Right lobe of liver (tissue), 6 donors: ENCODE data around the gene LSS. TPM values are rescaled to one million over a fixed set of nuclear protein-coding genes. Genes with fewer than 3 reads are reported as not detected.
A peak's percentile ranks its signal among the peaks of the same experiment; 100 is the strongest.
"Not testable (repeated sequence)": the region's sequence is repeated elsewhere in the genome, so short reads cannot be mapped to it uniquely, and the experiment has no call there.

Experiments used
- ATAC-seq, 4 donors: fragments of 200-7000 bp; cut with Tn5 transposase; one replicate each; pipeline ENCODE4 v1.9.1; 2020; ENCODE audit warnings: mild to moderate bottlenecking in 4 of 4, moderate library complexity in 4 of 4
- DNase-seq, 3 donors: peaks; one replicate each; pipeline ENCODE4 v3.0.0-alpha.2; 2020
- H3K27ac ChIP-seq, 3 donors: fragments of 200-600 bp; one replicate each; pipeline ENCODE4 v1.8.0; 2022
- H3K27me3 ChIP-seq, 2 donors: fragments of 200-600 bp; one replicate each; pipeline ENCODE4 v1.8.0; 2022
- H3K36me3 ChIP-seq, 4 donors: fragments of 200-600 bp; sonication (generic) in 1 of 4; one replicate each; pipeline versions ENCODE4 v1.5.1 to v1.8.0; 2017 to 2022; ENCODE audit warnings: control low read depth in 1 of 4
- H3K4me1 ChIP-seq, 4 donors: fragments of 200-600 bp; sonication (generic) in 1 of 4; one replicate each; pipeline versions ENCODE4 v1.5.1 to v1.8.0; 2017 to 2022; ENCODE audit warnings: control low read depth in 1 of 4
- H3K4me3 ChIP-seq, 3 donors: fragments of 200-600 bp; one replicate each; pipeline ENCODE4 v1.8.0; 2022
- H3K9me3 ChIP-seq, 4 donors: fragments of 200-600 bp; sonication (generic) in 1 of 4; one replicate each; pipeline versions ENCODE4 v1.5.1 to v1.8.0; 2017 to 2022; ENCODE audit warnings: control low read depth in 1 of 4
- CTCF ChIP-seq, 4 donors: fragments of 200-600 bp in 3 of 4; fragments of 450-650 bp in 1 of 4; IDR thresholded peaks; one replicate each; pipeline versions ENCODE4 v1.5.1 to v1.8.0; 2016 to 2022; ENCODE audit warnings: antibody characterized with exemption in 4 of 4, mild to moderate bottlenecking in 2 of 4
- POLR2A ChIP-seq: fragments of 450-650 bp; IDR thresholded peaks from one replicate; pipeline ENCODE4 v1.6.1; 2017; ENCODE audit warnings: antibody characterized with exemption, mild to moderate bottlenecking
- WGBS: methylation state at CpG from one replicate; pipeline ENCODE4 v1.1.6; 2018; ENCODE audit warnings: low coverage, low lambda C conversion rate; ENCODE audit not compliant: insufficient coverage; ENCODE audit errors: missing lambda C conversion rate; 5-methylcytosine and 5-hydroxymethylcytosine counted together
- intact Hi-C, 2 donors: fragments of 100-400 bp; cut with DNase I; formaldehyde crosslinking; loops; one replicate each; pipeline versions ENCODE4 v1.11.2 to v1.14.1; 2022
- total RNA-seq, 6 experiments: library from RNA; depleted of rRNA in 2 of 6; stranded (reverse); fragments of >200 nt in 2 of 6; fragmentation: NEBNext Ultra II Directional in 3 of 6; extraction: Animal tissue kit (Norgen Biotek cat#: 25700) in 3 of 6; gene quantifications; one replicate each; pipeline versions ENCODE4 v1.1.0 to v1.2.4, GENCODE V29; 2016 to 2023
- donor health status: DM: no; HTN: yes; CAD: no.
- donor health status: DM: no; HTN: no; CAD: no.
- donor health status: DM: no; HTN: no; CAD: no.
- donor health status: DM: no; HTN: yes; CAD: no.
- donor health status: DM: no; HTN: yes; CAD: no.

LSS gene
- total RNA-seq, 6 experiments from 2014 or later: 37.0 to 103 (median 59.6) TPM

DNA sequence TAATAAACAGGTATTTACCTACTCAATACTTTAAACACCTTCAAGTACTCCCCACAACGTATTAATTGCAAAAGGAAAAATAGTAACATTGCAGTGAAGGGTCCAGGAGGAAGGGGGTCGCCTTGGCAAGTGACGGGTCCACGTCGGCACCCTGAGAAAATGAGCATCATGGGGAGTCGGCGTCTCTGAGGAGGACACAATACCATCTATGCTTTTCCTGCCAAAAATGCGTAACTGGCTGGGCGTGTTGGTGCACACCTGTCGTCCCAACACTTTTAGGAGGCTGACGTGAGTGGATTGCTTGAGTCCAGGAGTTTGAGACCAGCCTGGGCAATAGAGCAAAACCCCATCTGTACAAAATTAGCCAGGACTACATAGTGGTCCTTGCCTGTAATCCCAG, 80.5 kb downstream of the LSS start:
- TF ChIP-seq CTCF (IDR thresholded peaks at IDR 0.05) (no peak), POLR2A (no peak)
- WGBS: 87% methylated on average over 5 of the region's 11 CpGs
- H3K9me3 ChIP-seq: no peaks in the 10 kb centered on the region
- ATAC-seq (no peak), DNase-seq (no peak)
- H3K36me3 ChIP-seq: peaks cover 0 to 83% (median 39%) of the 10 kb centered on the region in 4 donors
- H3K4me3 ChIP-seq: no peak overlapping the region
- peaks cover 0 to 27% (median 0%) of the 10 kb centered on the region in 4 donors for H3K4me1 ChIP-seq
- intact Hi-C loops: no loop called here
- H3K27ac ChIP-seq: no peak overlapping the region
- H3K27me3 ChIP-seq: no peaks in the 10 kb centered on the region

- intact Hi-C loops, H3K27ac ChIP-seq, H3K27me3 ChIP-seq, H3K9me3 ChIP-seq, H3K4me3 ChIP-seq: not testable (repeated sequence)
- peaks cover 0 to 84% (median 38%) of the 10 kb centered on the region in 4 donors for H3K36me3 ChIP-seq
- peaks cover 0 to 20% (median 0%) of the 10 kb centered on the region in 4 donors for H3K4me1 ChIP-seq
- 72% methylated on average over 11 of the region's 12 CpGs for WGBS
- peak; percentile 42 to 49 (median 47) for DNase-seq
- peak in 1 of 4 donors; percentile 23 for ATAC-seq
- peak; percentile 22 to 34 (median 24) for TF ChIP-seq CTCF (IDR thresholded peaks at IDR 0.05)
These were observed 81.1 kb downstream of the LSS start for GRCh38 chr21:46147429-46147828.

DNA sequence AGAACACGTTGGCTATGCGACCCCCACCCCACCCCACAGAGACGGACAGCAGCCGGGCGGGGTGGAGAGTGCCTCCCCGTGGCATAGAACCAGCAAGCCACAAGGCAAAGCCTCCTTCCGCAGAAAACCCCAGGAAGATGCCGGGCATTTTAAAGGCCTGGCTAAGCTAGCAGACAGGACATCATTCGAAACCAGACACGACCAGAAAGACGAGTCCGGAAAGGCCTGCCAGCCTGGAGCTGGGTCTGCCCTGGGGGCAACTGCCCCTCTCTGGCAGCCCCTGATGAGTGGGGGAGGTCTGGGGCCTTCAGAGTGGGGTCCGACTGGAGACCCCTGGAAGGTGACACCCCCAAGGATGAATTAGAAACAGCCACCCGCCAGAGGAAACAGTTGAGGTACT, 81.7 kb downstream of the LSS start:
- intact Hi-C loops: no loop called here
- DNase-seq (peak in 1 of 3 donors; percentile 27), ATAC-seq (no peak)
- TF ChIP-seq POLR2A: no peak
- H3K9me3 ChIP-seq: no peaks in the 10 kb centered on the region
- 89% methylated on average over 3 of the region's 14 CpGs for WGBS
- H3K27me3 ChIP-seq: no peaks in the 10 kb centered on the region
- H3K4me3 ChIP-seq: no peak overlapping the region
- H3K36me3 ChIP-seq: peaks cover 0 to 86% (median 38%) of the 10 kb centered on the region in 4 donors
- no peak overlapping the region for H3K27ac ChIP-seq
- H3K4me1 ChIP-seq: peaks cover 0 to 15% (median 0%) of the 10 kb centered on the region in 4 donors

DNA sequence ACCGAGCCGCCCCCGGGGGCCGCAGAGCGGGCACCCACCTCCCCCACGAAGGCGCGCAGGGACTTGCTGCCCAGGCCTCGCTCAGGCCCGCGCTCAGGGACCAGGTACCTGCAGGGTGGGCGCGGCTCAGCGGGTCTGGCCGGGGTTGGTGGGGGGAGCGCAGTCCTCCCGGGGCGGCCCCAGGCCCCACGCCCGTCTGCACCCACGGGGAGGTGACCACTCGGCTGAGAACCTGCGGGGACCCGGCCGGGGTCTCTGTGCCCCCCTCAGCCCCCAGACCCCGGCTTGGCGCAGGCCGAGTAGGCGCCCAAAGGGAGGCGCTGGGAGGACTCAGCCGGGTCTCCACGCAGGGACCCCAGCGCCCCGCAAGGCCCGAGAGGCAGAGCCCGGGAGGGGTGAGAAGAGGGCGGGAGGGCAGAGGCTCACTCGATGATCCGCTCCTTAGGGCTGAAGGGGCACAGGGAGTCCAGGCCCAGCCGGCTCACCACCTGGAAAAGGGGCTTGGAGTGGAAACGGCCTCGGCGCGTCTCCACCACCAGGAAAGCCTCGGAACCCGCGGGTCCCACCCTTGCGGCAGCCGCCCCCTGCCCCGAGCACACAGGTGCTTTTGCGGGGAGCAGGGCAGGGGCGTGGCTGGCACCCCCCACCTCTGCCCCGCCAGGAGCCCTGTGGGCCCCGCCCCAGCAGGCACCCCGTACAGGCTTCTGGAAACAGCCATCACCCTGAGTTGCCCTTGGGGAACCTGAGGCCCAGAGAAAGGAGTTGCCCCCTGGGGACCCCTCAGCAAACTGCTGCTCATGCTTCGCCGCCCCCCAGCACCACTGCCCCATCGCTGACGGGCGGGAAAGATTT, 82.5 kb downstream of the LSS start:
- WGBS: 100% methylated on average over 4 of the region's 60 CpGs
- peak in 1 of 4 donors; percentile 1 for ATAC-seq
- no peak for TF ChIP-seq POLR2A
- no peak for TF ChIP-seq CTCF (IDR thresholded peaks at IDR 0.05)
- DNase-seq: peak; percentile 16 to 56 (median 48)
- H3K27ac ChIP-seq: no peak overlapping the region
- H3K4me1 ChIP-seq: peaks cover 0 to 8% (median 0%) of the 10 kb centered on the region in 4 donors
- H3K27me3 ChIP-seq: no peaks in the 10 kb centered on the region
- intact Hi-C loops: no loop called here
- H3K9me3 ChIP-seq: no peaks in the 10 kb centered on the region
- peaks cover 0 to 86% (median 39%) of the 10 kb centered on the region in 4 donors for H3K36me3 ChIP-seq
- H3K4me3 ChIP-seq: no peak overlapping the region

DNA sequence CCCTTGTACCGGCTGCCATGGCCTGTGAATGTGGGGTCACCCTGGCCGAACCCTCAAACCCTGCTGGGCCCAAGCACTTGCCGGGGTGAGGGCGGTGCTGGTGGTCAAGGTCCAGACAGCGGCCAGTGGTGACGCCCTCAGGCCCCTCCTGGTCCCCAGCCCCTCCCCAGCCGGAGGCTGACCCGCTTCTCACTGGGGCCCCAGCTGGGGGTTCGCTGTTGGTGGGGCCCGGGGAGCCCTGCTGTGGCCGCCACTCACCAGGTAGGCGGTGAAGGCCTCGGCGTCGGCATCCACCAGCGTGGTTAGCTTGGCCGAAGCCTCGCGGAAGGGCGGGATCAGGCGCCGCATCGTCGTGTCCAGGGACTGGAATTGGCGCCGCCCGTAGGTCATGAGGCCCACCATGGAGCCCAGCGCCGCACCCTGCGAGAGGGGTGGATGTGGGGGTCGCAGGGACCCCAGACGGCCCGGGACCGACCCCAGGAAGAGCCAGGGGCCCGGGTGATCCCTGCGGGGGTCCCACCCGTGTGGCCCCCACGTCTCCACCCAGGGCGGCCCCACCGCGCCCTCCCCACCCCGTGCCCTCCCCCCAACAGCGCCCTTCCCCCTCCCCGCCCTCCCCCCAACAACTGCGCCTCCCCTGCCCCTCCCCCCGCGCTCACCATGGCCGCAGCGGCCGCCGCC, 83.3 kb downstream of the LSS start:
- ATAC-seq: peak in 1 of 4 donors; percentile 4
- TF ChIP-seq POLR2A: no peak
- no peak for TF ChIP-seq CTCF (IDR thresholded peaks at IDR 0.05)

More for the DNA sequence above, 83.3 kb downstream of the LSS start:
- H3K27ac ChIP-seq: no peak overlapping the region
- intact Hi-C loops: no loop called here
- H3K36me3 ChIP-seq: peaks cover 0 to 82% (median 39%) of the 10 kb centered on the region in 4 donors
- no peak overlapping the region for H3K4me3 ChIP-seq
- DNase-seq: peak; percentile 29 to 60 (median 51)
- 80% methylated on average over 1 of the region's 51 CpGs for WGBS
- H3K27me3 ChIP-seq: no peaks in the 10 kb centered on the region
- peaks cover 0 to 3% (median 0%) of the 10 kb centered on the region in 4 donors for H3K4me1 ChIP-seq
- H3K9me3 ChIP-seq: no peaks in the 10 kb centered on the region
